Breast epithelium (tissue), 4 donors: ENCODE results near the gene PSME2. TPM values are rescaled to one million over a fixed set of nuclear protein-coding genes. Genes with fewer than 3 reads are reported as not detected.

Experiments
- DNase-seq, 2 donors: peaks; one replicate each; pipeline ENCODE4 v3.0.0-alpha.2; 2019; ENCODE audit warnings: low spot score in 2 of 2
- H3K27ac ChIP-seq, 2 donors: fragments of 200-600 bp; sonication (generic) in 1 of 2; one replicate each; pipeline ENCODE4 v1.5.1; 2016 to 2019; ENCODE audit warnings: mild to moderate bottlenecking in 1 of 2
- H3K27me3 ChIP-seq, 2 donors: fragments of 200-600 bp; sonication (generic) in 1 of 2; one replicate each; pipeline versions ENCODE4 v1.5.1 to v1.6.0; 2017 to 2019; ENCODE audit warnings: control low read depth in 1 of 2, mild to moderate bottlenecking in 1 of 2
- H3K36me3 ChIP-seq: fragments of 200-600 bp; one replicate; pipeline ENCODE4 v1.5.1; 2019
- H3K4me1 ChIP-seq, 2 donors: fragments of 200-600 bp; sonication (generic); one replicate each; pipeline ENCODE4 v1.5.1; 2016 to 2019; ENCODE audit warnings: control low read depth in 1 of 2
- H3K4me3 ChIP-seq, 3 donors: fragments of 200-600 bp; sonication (generic); 1 replicate in 2 of 3; 2 replicates in 1 of 3; pipeline ENCODE4 v1.5.1; 2016 to 2019; ENCODE audit warnings: mild to moderate bottlenecking in 3 of 3, moderate library complexity in 2 of 3
- H3K9me3 ChIP-seq, 2 donors: fragments of 200-600 bp; sonication (generic) in 1 of 2; one replicate each; pipeline ENCODE4 v1.5.1; 2016 to 2019; ENCODE audit warnings: control low read depth in 1 of 2
- CTCF ChIP-seq, 3 donors: fragments of 450-650 bp; IDR thresholded peaks; one replicate each; pipeline ENCODE4 v1.5.1; 2016 to 2017; ENCODE audit warnings: antibody characterized with exemption in 3 of 3, mild to moderate bottlenecking in 3 of 3, moderate library complexity in 3 of 3
- POLR2A ChIP-seq: fragments of 450-650 bp; IDR thresholded peaks from one replicate; pipeline ENCODE4 v1.6.1; 2016; ENCODE audit warnings: antibody characterized with exemption, mild to moderate bottlenecking, moderate library complexity
- POLR2AphosphoS5 ChIP-seq, 3 donors: sonication (generic); formaldehyde crosslinking; IDR thresholded peaks; one replicate each; pipeline ENCODE4 v1.6.1; 2017; ENCODE audit warnings: antibody characterized with exemption in 3 of 3
- intact Hi-C: fragments of 100-400 bp; cut with DNase I; formaldehyde crosslinking; loops from one replicate; pipeline ENCODE4 v1.15.1; 2023; ENCODE audit warnings: low total_unique reads
- total RNA-seq, 3 donors: library from RNA; depleted of rRNA; stranded (reverse); fragments of >200 nt; gene quantifications; one replicate each; pipeline ENCODE4 v1.1.0, GENCODE V29; 2016

PSME2 gene
- total RNA-seq, 3 donors from 2014 or later, result 22.1 to 69.2 (median 62.1) TPM

GRCh38 chr14:24132061-24132685 is 14.2 kb downstream of the PSME2 start:
- Histone ChIP-seq H3K4me1 (peaks cover 5 to 6% of the 10 kb centered on the region in 2 donors), H3K36me3 (no peaks in the 10 kb centered on the region), H3K27ac (peak overlapping the region; percentile 73 to 74), H3K9me3 (no peaks in the 10 kb centered on the region), H3K4me3 (peak overlapping the region in 1 of 3 donors; percentile 40), H3K27me3 (no peaks in the 10 kb centered on the region)
- TF ChIP-seq POLR2AphosphoS5 (IDR thresholded peaks at IDR 0.05) (no peak), CTCF (IDR thresholded peaks at IDR 0.05) (no peak), POLR2A (no peak)
- peak; percentile 70 to 86 for DNase-seq
- intact Hi-C loops, result no loop called here

- Histone ChIP-seq H3K4me3 (no peak overlapping the region), H3K27ac (peak overlapping the region; percentile 73 to 74), H3K36me3 (no peaks in the 10 kb centered on the region), H3K27me3 (no peaks in the 10 kb centered on the region), H3K9me3 (no peaks in the 10 kb centered on the region), H3K4me1 (no peaks in the 10 kb centered on the region)
- intact Hi-C loops, result no loop called here
- TF ChIP-seq POLR2A, result no peak
- no peak for TF ChIP-seq POLR2AphosphoS5 (IDR thresholded peaks at IDR 0.05)
- no peak for TF ChIP-seq CTCF (IDR thresholded peaks at IDR 0.05)
- DNase-seq, result no peak
These were observed 14.9 kb downstream of the PSME2 start for GRCh38 chr14:24131549-24131966.

GRCh38 chr14:24130717-24131548 is 15.5 kb downstream of the PSME2 start:
- intact Hi-C loops, result no loop called here
- no peak for TF ChIP-seq POLR2AphosphoS5 (IDR thresholded peaks at IDR 0.05)
- TF ChIP-seq POLR2A, result no peak
- TF ChIP-seq CTCF (IDR thresholded peaks at IDR 0.05), result no peak
- DNase-seq, result no peak
- H3K36me3 ChIP-seq, result no peaks in the 10 kb centered on the region
- no peaks in the 10 kb centered on the region for H3K9me3 ChIP-seq
- no peaks in the 10 kb centered on the region for H3K4me1 ChIP-seq
- H3K27me3 ChIP-seq, result no peaks in the 10 kb centered on the region
- peak overlapping the region; percentile 73 to 74 for H3K27ac ChIP-seq
- no peak overlapping the region for H3K4me3 ChIP-seq

GRCh38 chr14:24130380-24130716 is 16.1 kb downstream of the PSME2 start, which contains the start of gene FITM1:
FITM1 (plus strand) TSS chr14:24130659; CDS start chr14:24131564, 905 bp downstream.
- H3K4me3 ChIP-seq, result no peak within 1 kb of the TSS
- H3K4me1 ChIP-seq, result no peaks in the 10 kb centered on the region
- peak within 1 kb of the TSS; percentile 73 to 74 for H3K27ac ChIP-seq
- intact Hi-C loops, result no loop called here
- no peaks in the 10 kb centered on the region for H3K36me3 ChIP-seq
- no peaks in the 10 kb centered on the region for H3K9me3 ChIP-seq
- DNase-seq, result no peak
- no peak for TF ChIP-seq CTCF (IDR thresholded peaks at IDR 0.05)
- TF ChIP-seq POLR2A, result no peak
- TF ChIP-seq POLR2AphosphoS5 (IDR thresholded peaks at IDR 0.05), result no peak
- H3K27me3 ChIP-seq, result no peaks in the 10 kb centered on the region

GRCh38 chr14:24129410-24129998 is 16.9 kb downstream of the PSME2 start:
- TF ChIP-seq CTCF (IDR thresholded peaks at IDR 0.05) (no peak), POLR2AphosphoS5 (IDR thresholded peaks at IDR 0.05) (no peak)
- Histone ChIP-seq H3K4me3 (no peak overlapping the region), H3K27ac (no peak overlapping the region), H3K36me3 (no peaks in the 10 kb centered on the region), H3K27me3 (no peaks in the 10 kb centered on the region), H3K9me3 (no peaks in the 10 kb centered on the region), H3K4me1 (no peaks in the 10 kb centered on the region)
- intact Hi-C loops, result no loop called here
- no peak for DNase-seq
